GM23338 (cell line): ENCODE data around the gene RAB32.
"Not testable (repeated sequence)": the region's sequence is repeated elsewhere in the genome, so short reads cannot be mapped to it uniquely, and the experiment has no call there.

ENCODE experiments used
- CREB1 ChIP-seq: fragments of 250-450 bp; sonication (Bioruptor Pico); IDR thresholded peaks from 2 replicates; pipeline ENCODE4 v1.5.0; 2020; ENCODE audit warnings: low read depth, mild to moderate bottlenecking, moderate library complexity
- EZH2 ChIP-seq: fragments of 200-600 bp; sonication (generic); IDR thresholded peaks from one replicate; pipeline ENCODE4 v1.8.0; 2017; ENCODE audit warnings: antibody characterized with exemption, mild to moderate bottlenecking, low read depth; ENCODE audit not compliant: unreplicated experiment
- EZH2phosphoT487 ChIP-seq: fragments of 200-600 bp; sonication (generic); IDR thresholded peaks from one replicate; pipeline ENCODE4 v1.8.1; 2018; ENCODE audit warnings: antibody characterized with exemption; ENCODE audit not compliant: unreplicated experiment
- JUNB ChIP-seq: IDR thresholded peaks from one replicate; pipeline ENCODE4 v1.6.1; 2016; ENCODE audit warnings: antibody characterized with exemption; ENCODE audit not compliant: unreplicated experiment
- POLR2AphosphoS5 ChIP-seq: IDR thresholded peaks from 2 replicates; pipeline ENCODE4 v1.6.1; 2016; ENCODE audit warnings: antibody characterized with exemption, low read depth
- REST ChIP-seq: IDR thresholded peaks from one replicate; pipeline ENCODE4 v1.6.1; 2018; ENCODE audit warnings: antibody characterized with exemption; ENCODE audit not compliant: unreplicated experiment
- TF ChIP-seq, protein P1 (sequence below), 2 experiments: fragments of 200-600 bp in 1 of 2; sonication (generic) in 1 of 2; conservative IDR thresholded peaks; 2 replicates each; pipeline versions ENCODE4 v1.5.1 to v1.6.1; 2016 to 2017; ENCODE audit warnings: antibody characterized with exemption in 2 of 2, low read depth in 2 of 2, mild to moderate bottlenecking in 2 of 2, moderate library complexity in 1 of 2
- TF ChIP-seq, protein P2 (sequence below): fragments of 250-450 bp; sonication (Bioruptor Pico); IDR thresholded peaks from 2 replicates; pipeline ENCODE4 v1.5.0; 2020; ENCODE audit warnings: mild to moderate bottlenecking, moderate library complexity

- TF ChIP-seq POLR2AphosphoS5, EZH2, EZH2phosphoT487, CREB1, JUNB, REST: not testable (repeated sequence)
- TF ChIP-seq, protein P1, sequence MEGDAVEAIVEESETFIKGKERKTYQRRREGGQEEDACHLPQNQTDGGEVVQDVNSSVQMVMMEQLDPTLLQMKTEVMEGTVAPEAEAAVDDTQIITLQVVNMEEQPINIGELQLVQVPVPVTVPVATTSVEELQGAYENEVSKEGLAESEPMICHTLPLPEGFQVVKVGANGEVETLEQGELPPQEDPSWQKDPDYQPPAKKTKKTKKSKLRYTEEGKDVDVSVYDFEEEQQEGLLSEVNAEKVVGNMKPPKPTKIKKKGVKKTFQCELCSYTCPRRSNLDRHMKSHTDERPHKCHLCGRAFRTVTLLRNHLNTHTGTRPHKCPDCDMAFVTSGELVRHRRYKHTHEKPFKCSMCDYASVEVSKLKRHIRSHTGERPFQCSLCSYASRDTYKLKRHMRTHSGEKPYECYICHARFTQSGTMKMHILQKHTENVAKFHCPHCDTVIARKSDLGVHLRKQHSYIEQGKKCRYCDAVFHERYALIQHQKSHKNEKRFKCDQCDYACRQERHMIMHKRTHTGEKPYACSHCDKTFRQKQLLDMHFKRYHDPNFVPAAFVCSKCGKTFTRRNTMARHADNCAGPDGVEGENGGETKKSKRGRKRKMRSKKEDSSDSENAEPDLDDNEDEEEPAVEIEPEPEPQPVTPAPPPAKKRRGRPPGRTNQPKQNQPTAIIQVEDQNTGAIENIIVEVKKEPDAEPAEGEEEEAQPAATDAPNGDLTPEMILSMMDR (conservative IDR thresholded peaks at IDR 0.05; ENCODE audit: low read depth in 2 of 2), result not testable (repeated sequence)
- TF ChIP-seq, protein P2, sequence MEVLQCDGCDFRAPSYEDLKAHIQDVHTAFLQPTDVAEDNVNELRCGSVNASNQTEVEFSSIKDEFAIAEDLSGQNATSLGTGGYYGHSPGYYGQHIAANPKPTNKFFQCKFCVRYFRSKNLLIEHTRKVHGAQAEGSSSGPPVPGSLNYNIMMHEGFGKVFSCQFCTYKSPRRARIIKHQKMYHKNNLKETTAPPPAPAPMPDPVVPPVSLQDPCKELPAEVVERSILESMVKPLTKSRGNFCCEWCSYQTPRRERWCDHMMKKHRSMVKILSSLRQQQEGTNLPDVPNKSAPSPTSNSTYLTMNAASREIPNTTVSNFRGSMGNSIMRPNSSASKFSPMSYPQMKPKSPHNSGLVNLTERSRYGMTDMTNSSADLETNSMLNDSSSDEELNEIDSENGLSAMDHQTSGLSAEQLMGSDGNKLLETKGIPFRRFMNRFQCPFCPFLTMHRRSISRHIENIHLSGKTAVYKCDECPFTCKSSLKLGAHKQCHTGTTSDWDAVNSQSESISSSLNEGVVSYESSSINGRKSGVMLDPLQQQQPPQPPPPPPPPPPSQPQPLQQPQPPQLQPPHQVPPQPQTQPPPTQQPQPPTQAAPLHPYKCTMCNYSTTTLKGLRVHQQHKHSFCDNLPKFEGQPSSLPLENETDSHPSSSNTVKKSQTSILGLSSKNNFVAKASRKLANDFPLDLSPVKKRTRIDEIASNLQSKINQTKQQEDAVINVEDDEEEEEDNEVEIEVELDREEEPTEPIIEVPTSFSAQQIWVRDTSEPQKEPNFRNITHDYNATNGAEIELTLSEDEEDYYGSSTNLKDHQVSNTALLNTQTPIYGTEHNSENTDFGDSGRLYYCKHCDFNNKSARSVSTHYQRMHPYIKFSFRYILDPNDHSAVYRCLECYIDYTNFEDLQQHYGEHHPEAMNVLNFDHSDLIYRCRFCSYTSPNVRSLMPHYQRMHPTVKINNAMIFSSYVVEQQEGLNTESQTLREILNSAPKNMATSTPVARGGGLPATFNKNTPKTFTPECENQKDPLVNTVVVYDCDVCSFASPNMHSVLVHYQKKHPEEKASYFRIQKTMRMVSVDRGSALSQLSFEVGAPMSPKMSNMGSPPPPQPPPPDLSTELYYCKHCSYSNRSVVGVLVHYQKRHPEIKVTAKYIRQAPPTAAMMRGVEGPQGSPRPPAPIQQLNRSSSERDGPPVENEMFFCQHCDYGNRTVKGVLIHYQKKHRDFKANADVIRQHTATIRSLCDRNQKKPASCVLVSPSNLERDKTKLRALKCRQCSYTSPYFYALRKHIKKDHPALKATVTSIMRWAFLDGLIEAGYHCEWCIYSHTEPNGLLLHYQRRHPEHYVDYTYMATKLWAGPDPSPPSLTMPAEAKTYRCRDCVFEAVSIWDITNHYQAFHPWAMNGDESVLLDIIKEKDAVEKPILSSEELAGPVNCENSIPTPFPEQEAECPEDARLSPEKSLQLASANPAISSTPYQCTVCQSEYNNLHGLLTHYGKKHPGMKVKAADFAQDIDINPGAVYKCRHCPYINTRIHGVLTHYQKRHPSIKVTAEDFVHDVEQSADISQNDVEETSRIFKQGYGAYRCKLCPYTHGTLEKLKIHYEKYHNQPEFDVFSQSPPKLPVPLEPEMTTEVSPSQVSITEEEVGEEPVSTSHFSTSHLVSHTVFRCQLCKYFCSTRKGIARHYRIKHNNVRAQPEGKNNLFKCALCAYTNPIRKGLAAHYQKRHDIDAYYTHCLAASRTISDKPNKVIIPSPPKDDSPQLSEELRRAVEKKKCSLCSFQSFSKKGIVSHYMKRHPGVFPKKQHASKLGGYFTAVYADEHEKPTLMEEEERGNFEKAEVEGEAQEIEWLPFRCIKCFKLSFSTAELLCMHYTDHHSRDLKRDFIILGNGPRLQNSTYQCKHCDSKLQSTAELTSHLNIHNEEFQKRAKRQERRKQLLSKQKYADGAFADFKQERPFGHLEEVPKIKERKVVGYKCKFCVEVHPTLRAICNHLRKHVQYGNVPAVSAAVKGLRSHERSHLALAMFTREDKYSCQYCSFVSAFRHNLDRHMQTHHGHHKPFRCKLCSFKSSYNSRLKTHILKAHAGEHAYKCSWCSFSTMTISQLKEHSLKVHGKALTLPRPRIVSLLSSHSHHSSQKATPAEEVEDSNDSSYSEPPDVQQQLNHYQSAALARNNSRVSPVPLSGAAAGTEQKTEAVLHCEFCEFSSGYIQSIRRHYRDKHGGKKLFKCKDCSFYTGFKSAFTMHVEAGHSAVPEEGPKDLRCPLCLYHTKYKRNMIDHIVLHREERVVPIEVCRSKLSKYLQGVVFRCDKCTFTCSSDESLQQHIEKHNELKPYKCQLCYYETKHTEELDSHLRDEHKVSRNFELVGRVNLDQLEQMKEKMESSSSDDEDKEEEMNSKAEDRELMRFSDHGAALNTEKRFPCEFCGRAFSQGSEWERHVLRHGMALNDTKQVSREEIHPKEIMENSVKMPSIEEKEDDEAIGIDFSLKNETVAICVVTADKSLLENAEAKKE (CRISPR knock-in tag), result not testable (repeated sequence)
Measured at GRCh38 chr6:146566661-146567060, 23.0 kb downstream of the RAB32 start.
